HUES48 (cell line): ENCODE measurements around the gene ZNF346.
"Not testable (repeated sequence)": the region's sequence is repeated elsewhere in the genome, so short reads cannot be mapped to it uniquely, and the experiment has no call there.

Source experiments
- H3K27ac ChIP-seq: one replicate; pipeline ENCODE4 v1.7.0; 2013; ENCODE audit warnings: low read depth, low read length, inconsistent platforms
- H3K27me3 ChIP-seq: 2 replicates; pipeline ENCODE4 v1.6.1; 2013; ENCODE audit warnings: mild to moderate bottlenecking, low read length; ENCODE audit not compliant: control insufficient read depth, insufficient read depth
- H3K36me3 ChIP-seq: 2 replicates; pipeline ENCODE4 v1.6.1; 2013; ENCODE audit warnings: low read length; ENCODE audit not compliant: control insufficient read depth, insufficient read depth
- H3K4me1 ChIP-seq: 2 replicates; pipeline ENCODE4 v1.6.1; 2013; ENCODE audit warnings: mild to moderate bottlenecking, low read length; ENCODE audit not compliant: control insufficient read depth, insufficient read depth
- H3K4me3 ChIP-seq: 2 replicates; pipeline ENCODE4 v1.5.1; 2013; ENCODE audit warnings: mild to moderate bottlenecking, low read depth, low read length
- H3K9ac ChIP-seq: 2 replicates; pipeline ENCODE4 v1.6.1; 2013; ENCODE audit warnings: mild to moderate bottlenecking, low read depth, low read length, moderate library complexity
- H3K9me3 ChIP-seq: 2 replicates; pipeline ENCODE4 v1.6.1; 2013; ENCODE audit warnings: low read length; ENCODE audit not compliant: control insufficient read depth, insufficient read depth

Gene ZNF346, protein sequence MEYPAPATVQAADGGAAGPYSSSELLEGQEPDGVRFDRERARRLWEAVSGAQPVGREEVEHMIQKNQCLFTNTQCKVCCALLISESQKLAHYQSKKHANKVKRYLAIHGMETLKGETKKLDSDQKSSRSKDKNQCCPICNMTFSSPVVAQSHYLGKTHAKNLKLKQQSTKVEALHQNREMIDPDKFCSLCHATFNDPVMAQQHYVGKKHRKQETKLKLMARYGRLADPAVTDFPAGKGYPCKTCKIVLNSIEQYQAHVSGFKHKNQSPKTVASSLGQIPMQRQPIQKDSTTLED

GRCh38 chr5:177022386-177023302 is at the start of gene ZNF346:
Gene ZNF346 (plus strand): TSS chr5:177022696. CDS start chr5:177022739, 43 bp downstream.
- Histone ChIP-seq H3K36me3 (peaks cover 17% of the 10 kb centered on the region; the same call in 1 of the 2 replicates), H3K4me1 (peaks cover 10% of the 10 kb centered on the region), H3K9ac (peak within 1 kb of the TSS; percentile 58), H3K27ac (peak within 1 kb of the TSS; percentile 80), H3K9me3 (no peaks in the 10 kb centered on the region), H3K27me3 (no peaks in the 10 kb centered on the region), H3K4me3 (peak within 1 kb of the TSS; percentile 78)

GRCh38 chr5:176979669-176980068 is 42.8 kb upstream of the ZNF346 start:
- H3K9me3 ChIP-seq = no peaks in the 10 kb centered on the region; the same call in 1 of the 2 replicates
- H3K4me1 ChIP-seq = no peaks in the 10 kb centered on the region
- no peaks in the 10 kb centered on the region for H3K27me3 ChIP-seq
- H3K9ac ChIP-seq = no peak overlapping the region
- H3K4me3 ChIP-seq = no peak overlapping the region
- no peak overlapping the region for H3K27ac ChIP-seq
- peaks cover 57% of the 10 kb centered on the region for H3K36me3 ChIP-seq

DNA sequence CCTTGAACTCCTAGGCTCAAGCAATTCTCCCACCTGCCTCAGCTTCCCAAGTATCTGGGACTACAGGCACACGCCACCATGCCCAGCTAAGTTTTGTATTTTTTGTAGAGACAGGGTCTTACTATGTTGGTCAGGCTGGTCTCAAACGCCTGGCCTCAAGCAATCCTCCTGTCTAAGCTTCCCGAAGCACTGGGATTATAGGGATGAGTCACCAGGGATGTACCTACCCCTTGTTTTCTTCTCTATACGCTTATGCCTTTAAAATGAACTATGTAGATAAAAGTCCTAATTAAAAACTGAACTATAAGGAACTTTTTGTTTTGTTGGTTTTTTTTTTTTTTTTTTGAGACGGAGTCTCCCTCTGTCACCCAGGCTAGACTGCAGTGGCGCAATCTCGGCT is 41.7 kb upstream of the ZNF346 start:
- peaks cover 48% of the 10 kb centered on the region for H3K36me3 ChIP-seq

DNA sequence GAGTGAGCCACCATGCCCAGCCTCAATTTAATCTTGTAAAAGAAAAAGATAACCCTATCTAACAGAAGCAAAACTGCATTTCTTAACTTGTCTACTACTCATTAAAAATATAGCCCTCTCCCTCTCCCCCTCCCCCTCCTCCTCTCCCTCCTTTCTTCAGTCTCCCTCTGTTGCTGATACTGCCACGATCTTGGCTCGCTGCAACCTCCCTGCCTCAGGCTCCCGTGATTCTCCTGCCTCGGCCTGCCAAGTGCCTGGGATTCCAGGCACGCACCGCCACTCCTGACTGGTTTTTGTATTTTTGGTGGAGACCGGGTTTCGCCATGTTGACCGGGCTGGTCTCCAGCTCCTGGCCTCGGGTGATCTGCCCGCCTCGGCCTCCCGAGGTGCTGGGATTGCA is 39.4 kb upstream of the ZNF346 start:
- H3K4me1 ChIP-seq, H3K9ac ChIP-seq, H3K4me3 ChIP-seq, H3K27me3 ChIP-seq, H3K27ac ChIP-seq: not testable (repeated sequence)
- Histone ChIP-seq H3K9me3 (peaks cover 11% of the 10 kb centered on the region), H3K36me3 (peaks cover 42% of the 10 kb centered on the region)

More for the DNA sequence above, 41.7 kb upstream of the ZNF346 start:
- H3K4me3 ChIP-seq = no peak overlapping the region
- H3K9ac ChIP-seq = no peak overlapping the region
- H3K27ac ChIP-seq = no peak overlapping the region
- H3K9me3 ChIP-seq = peaks cover 6% of the 10 kb centered on the region
- no peaks in the 10 kb centered on the region for H3K27me3 ChIP-seq
- no peaks in the 10 kb centered on the region for H3K4me1 ChIP-seq

- H3K4me1 ChIP-seq, H3K9ac ChIP-seq, H3K27ac ChIP-seq, H3K27me3 ChIP-seq, H3K4me3 ChIP-seq: not testable (repeated sequence)
- H3K9me3 ChIP-seq = peaks cover 11% of the 10 kb centered on the region
- H3K36me3 ChIP-seq = peaks cover 38% of the 10 kb centered on the region
Observed at GRCh38 chr5:176983593-176983992, 38.9 kb upstream of the ZNF346 start.

- peaks cover 33% of the 10 kb centered on the region for H3K36me3 ChIP-seq
- H3K9ac ChIP-seq, H3K27ac ChIP-seq, H3K4me3 ChIP-seq, H3K27me3 ChIP-seq, H3K4me1 ChIP-seq: not testable (repeated sequence)
- H3K9me3 ChIP-seq = peaks cover 11% of the 10 kb centered on the region
Observed at GRCh38 chr5:176984176-176984575, 38.3 kb upstream of the ZNF346 start.

- Histone ChIP-seq H3K9me3 (peaks cover 11% of the 10 kb centered on the region), H3K36me3 (peaks cover 20% of the 10 kb centered on the region), H3K4me1 (no peaks in the 10 kb centered on the region), H3K27me3 (no peaks in the 10 kb centered on the region), H3K4me3 (no peak overlapping the region), H3K9ac (no peak overlapping the region), H3K27ac (no peak overlapping the region)
Observed at GRCh38 chr5:176985516-176985915, 37.0 kb upstream of the ZNF346 start.

DNA sequence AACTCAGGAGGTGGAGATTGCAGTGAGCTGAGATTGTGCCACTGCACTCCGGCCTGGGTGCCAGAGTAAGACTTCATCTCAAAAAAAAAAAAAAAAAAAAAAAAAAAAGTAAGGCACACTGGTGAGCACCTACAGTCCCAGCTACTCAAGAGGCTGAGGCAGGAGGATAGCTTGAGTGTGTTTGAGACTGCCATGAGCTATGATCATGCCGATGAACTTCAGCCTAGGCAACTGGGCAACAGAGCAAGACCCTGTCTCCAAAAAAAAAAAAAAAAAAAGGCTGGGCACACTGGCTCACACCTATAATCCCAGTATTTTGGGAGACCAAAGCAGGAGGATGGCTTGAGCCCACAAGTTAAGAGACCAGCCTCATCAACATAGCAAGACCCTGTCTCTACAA is 36.2 kb upstream of the ZNF346 start:
- no peak overlapping the region for H3K27ac ChIP-seq
- no peak overlapping the region for H3K4me3 ChIP-seq
- peaks cover 12% of the 10 kb centered on the region for H3K36me3 ChIP-seq
- no peak overlapping the region for H3K9ac ChIP-seq
- H3K9me3 ChIP-seq = peaks cover 11% of the 10 kb centered on the region
- no peaks in the 10 kb centered on the region for H3K4me1 ChIP-seq
- H3K27me3 ChIP-seq = no peaks in the 10 kb centered on the region

DNA sequence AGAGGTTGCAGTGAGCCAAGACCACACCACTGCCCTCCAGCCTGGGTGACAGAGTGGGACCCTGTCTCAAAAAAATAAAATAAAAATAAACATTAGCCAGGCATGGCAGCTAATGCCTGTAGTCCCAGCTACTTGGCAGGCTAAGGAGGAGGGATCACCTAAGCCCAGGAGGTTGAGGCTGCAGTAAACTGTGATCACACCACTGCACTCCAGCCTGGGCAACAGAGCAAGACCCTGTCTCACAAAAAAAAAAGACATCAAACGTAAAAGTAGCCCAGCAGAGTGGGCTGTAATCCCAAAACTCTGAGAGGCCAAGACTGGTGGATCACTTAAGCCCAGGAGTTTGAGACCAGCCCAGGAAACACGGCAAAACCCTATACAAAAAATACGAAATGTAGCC is 34.9 kb upstream of the ZNF346 start:
- no peaks in the 10 kb centered on the region for H3K36me3 ChIP-seq
- no peak overlapping the region for H3K9ac ChIP-seq
- H3K4me3 ChIP-seq = no peak overlapping the region
- no peaks in the 10 kb centered on the region for H3K4me1 ChIP-seq
- no peaks in the 10 kb centered on the region for H3K27me3 ChIP-seq
- H3K27ac ChIP-seq = no peak overlapping the region
- H3K9me3 ChIP-seq = peaks cover 11% of the 10 kb centered on the region

- H3K9ac ChIP-seq, H3K27me3 ChIP-seq, H3K4me1 ChIP-seq, H3K4me3 ChIP-seq, H3K27ac ChIP-seq, H3K36me3 ChIP-seq, H3K9me3 ChIP-seq: not testable (repeated sequence)
Observed at GRCh38 chr5:176993081-176993480, 29.4 kb upstream of the ZNF346 start.
